ACHN (cell line): Measurements from ENCODE around the gene TAAR1.
"Not testable (repeated sequence)": the region's sequence is repeated elsewhere in the genome, so short reads cannot be mapped to it uniquely, and the experiment has no call there.

Experiments
- DNase-seq: peaks from one replicate; pipeline ENCODE4 v3.0.0-alpha.2; 2015
- in situ Hi-C: cut with HindIII; loops from 2 replicates; pipeline ENCODE4 v1.10.0; 2017; ENCODE audit warnings: low sequenced_read_pairs, low pct_ligation_motif_present, low pct_unique_long_range_greater_than_20kb

Gene TAAR1, protein sequence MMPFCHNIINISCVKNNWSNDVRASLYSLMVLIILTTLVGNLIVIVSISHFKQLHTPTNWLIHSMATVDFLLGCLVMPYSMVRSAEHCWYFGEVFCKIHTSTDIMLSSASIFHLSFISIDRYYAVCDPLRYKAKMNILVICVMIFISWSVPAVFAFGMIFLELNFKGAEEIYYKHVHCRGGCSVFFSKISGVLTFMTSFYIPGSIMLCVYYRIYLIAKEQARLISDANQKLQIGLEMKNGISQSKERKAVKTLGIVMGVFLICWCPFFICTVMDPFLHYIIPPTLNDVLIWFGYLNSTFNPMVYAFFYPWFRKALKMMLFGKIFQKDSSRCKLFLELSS

DNA sequence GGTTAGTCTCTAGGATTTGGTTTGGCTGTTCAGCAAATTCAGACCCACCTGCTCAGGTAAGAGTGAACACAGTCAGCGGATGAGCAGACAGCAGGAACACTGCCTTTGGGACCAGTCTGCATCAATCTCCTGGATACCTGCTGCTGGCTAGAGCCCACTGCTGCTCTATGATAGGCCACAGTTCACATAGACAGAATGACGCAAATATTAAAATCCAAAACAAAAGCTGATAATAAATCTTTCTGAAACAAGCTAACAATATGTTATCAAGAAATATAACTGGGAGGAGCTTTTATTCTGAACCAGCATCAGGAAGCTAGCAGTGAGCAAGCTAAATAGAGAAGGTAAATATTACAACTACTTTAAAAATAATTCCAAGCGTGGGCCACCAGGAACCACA is at the start of gene TAAR1:
Gene TAAR1, minus strand, starts transcription at position 101 of the 400 bp plus-strand sequence. CDS start 13,179 bp downstream, outside the sequence.
- in situ Hi-C loops: no loop called here

GRCh38 chr6:132708771-132709170 is 49.8 kb upstream of the TAAR1 start:
- in situ Hi-C loops: no loop called here
- DNase-seq: no peak

More for the DNA sequence above, at the start of gene TAAR1:
- DNase-seq: no peak

- DNase-seq: no peak
- in situ Hi-C loops: no loop called here
Observed at GRCh38 chr6:132708002-132708401, 49.0 kb upstream of the TAAR1 start.

- DNase-seq, in situ Hi-C loops: not testable (repeated sequence)
Observed at GRCh38 chr6:132706756-132707155, 47.8 kb upstream of the TAAR1 start.

GRCh38 chr6:132703936-132704335 is 45.0 kb upstream of the TAAR1 start:
- in situ Hi-C loops: no loop called here
- no peak for DNase-seq

GRCh38 chr6:132698608-132699007 is 39.6 kb upstream of the TAAR1 start:
- DNase-seq: no peak
- in situ Hi-C loops: no loop called here

DNA sequence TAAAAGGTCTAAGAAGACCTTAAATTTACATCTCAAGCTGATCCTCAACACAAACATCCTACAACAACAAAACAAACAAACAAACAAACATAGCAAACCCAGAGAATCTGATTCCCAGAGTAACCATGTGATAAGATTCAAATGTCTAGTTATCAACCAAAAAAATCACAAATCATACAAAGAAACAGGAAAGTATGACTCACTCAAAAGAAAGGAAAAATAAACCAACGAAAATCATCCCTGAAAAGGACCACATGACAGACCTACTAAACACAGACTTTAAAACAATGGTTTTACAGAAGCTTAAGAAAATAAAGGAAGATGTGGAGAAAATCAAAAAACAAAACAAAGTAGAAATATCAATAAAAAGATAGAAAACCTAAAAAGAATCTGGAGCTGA is 36.8 kb upstream of the TAAR1 start:
- in situ Hi-C loops: no loop called here

DNA sequence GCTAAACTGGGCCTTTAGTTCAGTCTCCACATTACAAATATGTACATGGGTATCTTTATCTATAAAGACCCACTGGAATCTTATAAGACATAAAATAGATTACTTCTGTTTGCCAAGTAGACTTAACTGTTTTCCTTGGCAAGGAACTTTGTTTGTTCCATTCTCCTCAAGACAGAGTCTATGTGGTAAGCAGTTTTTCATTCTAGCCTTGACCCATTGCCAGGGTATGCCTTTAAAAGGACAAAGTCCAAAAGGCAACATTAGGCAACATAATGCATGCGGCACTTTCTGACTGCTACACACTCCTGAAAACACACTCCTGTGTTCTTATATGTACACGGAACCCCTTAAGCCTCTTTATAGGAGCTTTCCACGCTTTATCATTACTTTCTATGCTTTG is 34.5 kb upstream of the TAAR1 start:
- in situ Hi-C loops: no loop called here

More for the DNA sequence above, 36.8 kb upstream of the TAAR1 start:
- no peak for DNase-seq

DNA sequence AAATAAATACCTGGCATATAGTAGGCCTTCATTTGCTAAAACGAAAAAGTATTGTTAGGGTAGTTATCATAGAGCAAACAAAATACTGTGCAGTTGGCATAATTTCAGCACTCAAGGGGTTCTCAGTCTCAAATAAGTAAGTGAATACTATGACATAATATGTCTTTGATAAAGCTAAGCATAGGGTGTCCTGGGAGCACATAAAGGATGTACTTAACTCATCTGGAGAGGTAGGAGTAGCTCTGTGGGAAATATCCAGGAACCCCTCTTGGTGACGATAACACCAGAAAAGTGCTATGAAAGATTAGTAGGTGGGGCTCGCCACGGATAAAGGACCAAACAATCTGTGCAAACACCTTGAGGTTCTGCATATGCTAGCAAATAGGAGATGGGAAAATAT is 31.7 kb upstream of the TAAR1 start:
- in situ Hi-C loops: no loop called here
- DNase-seq: no peak

More for the DNA sequence above, 34.5 kb upstream of the TAAR1 start:
- DNase-seq: no peak

DNA sequence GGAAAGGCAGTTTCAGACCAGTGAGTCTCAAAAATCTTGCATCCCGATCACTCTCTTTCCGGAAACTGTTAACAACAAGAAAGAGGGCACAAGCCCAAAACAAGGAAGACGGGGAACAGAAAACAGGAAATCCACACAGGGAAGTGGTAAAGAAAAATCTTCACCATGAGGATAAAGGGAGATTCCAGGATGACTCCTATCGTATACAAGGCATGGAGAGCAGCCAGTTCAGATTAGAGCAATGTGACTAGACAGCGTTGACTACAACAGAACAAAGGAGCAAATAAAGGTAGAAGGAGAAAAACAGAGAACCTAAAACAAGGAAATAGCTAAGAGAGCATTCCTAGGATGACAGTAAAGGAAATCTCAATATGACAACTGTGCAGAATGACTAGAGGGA is 28.3 kb upstream of the TAAR1 start:
- in situ Hi-C loops: no loop called here
- peak; percentile 7 for DNase-seq

GRCh38 chr6:132686531-132686930 is 27.5 kb upstream of the TAAR1 start:
- DNase-seq: no peak
- in situ Hi-C loops: no loop called here

- in situ Hi-C loops: no loop called here
- no peak for DNase-seq
Observed at GRCh38 chr6:132685009-132685408, 26.0 kb upstream of the TAAR1 start.

DNA sequence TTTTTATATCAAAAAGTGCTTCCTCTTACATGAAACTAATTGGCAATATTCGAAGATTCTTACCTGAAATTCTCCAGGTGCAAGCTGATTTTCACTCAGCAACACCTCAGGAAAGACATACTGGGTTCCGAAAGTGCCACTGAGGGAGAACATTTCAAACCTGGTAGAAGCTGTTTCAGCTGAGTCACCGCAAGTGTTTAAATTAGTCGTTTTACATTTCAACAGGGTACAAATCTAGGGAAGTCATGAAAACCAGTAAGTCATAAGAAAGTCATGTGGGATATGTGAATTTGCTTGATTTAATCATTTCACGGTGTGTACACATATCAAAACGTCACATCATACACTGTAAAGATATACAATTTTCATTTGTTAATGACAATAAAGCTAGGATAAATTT is 25.3 kb upstream of the TAAR1 start:
- in situ Hi-C loops: no loop called here
- DNase-seq: no peak

- in situ Hi-C loops: no loop called here
- no peak for DNase-seq
Observed at GRCh38 chr6:132683543-132683942, 24.6 kb upstream of the TAAR1 start.

GRCh38 chr6:132679094-132679493 is 20.1 kb upstream of the TAAR1 start:
- DNase-seq, in situ Hi-C loops: not testable (repeated sequence)

GRCh38 chr6:132675749-132676148 is 16.8 kb upstream of the TAAR1 start:
- DNase-seq: no peak
- in situ Hi-C loops: no loop called here

DNA sequence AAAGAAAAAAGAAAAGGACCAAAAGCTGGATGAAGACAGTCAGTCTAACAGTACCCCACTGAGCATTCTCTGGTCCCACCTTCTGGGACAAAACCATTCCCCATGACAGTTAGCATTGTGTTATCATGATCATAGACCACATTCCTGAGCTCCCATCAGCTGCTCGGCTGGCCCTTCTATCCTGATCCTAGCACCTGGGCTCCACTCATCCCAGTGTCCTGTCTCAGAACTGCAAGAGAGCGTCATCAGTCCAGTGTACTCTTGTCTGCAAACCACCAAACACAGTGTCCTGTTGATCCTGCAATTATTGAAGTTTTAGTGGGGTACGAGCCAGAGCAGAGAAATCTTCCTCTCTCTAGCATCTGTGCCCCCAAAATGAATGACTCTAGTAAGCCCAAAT is 16.0 kb upstream of the TAAR1 start:
- DNase-seq: no peak
- in situ Hi-C loops: no loop called here

GRCh38 chr6:132673376-132674094 is 14.6 kb upstream of the TAAR1 start:
- in situ Hi-C loops: no loop called here
- no peak for DNase-seq

- no peak for DNase-seq
- in situ Hi-C loops: no loop called here
Observed at GRCh38 chr6:132671295-132671694, 12.3 kb upstream of the TAAR1 start.
